Stimulated activated naive B cell treated with anti-CD40 and anti-IgM and Interleukin-4, amounts not matched to agents 10 μg/mL and 1 μg/mL and 100 μg/mL, for 72 hours (primary cell): Measurements from ENCODE around the gene GCAT.
"Not testable (repeated sequence)": the region's sequence is repeated elsewhere in the genome, so short reads cannot be mapped to it uniquely, and the experiment has no call there.

Experiments used
- ATAC-seq, 2 donors: fragments of 150-1000 bp; cut with Tn5 transposase; replicated peaks; 2 replicates each; pipeline ENCODE4 v1.10.0; 2021; ENCODE audit warnings: moderate library complexity in 1 of 2
- DNase-seq: peaks from one replicate; pipeline ENCODE4 v3.0.0; 2021
- H3K27ac Mint-ChIP-seq: one replicate; pipeline ENCODE4 v1.8.0; 2022; ENCODE audit warnings: mild to moderate bottlenecking, mixed read lengths
- H3K27me3 Mint-ChIP-seq, 2 donors: one replicate each; pipeline ENCODE4 v1.8.0; 2022; ENCODE audit warnings: mixed read lengths in 2 of 2
- H3K36me3 Mint-ChIP-seq, 2 donors: one replicate each; pipeline ENCODE4 v1.8.0; 2022; ENCODE audit warnings: mixed read lengths in 2 of 2, mild to moderate bottlenecking in 1 of 2
- H3K4me1 Mint-ChIP-seq, 2 donors: one replicate each; pipeline ENCODE4 v1.8.0; 2022; ENCODE audit warnings: mixed read lengths in 2 of 2, mild to moderate bottlenecking in 1 of 2
- H3K4me3 Mint-ChIP-seq, 2 donors: one replicate each; pipeline ENCODE4 v1.8.0; 2022; ENCODE audit warnings: mild to moderate bottlenecking in 2 of 2, mixed read lengths in 2 of 2, moderate library complexity in 1 of 2
- H3K9me3 Mint-ChIP-seq, 2 donors: one replicate each; pipeline ENCODE4 v1.8.0; 2022; ENCODE audit warnings: mixed read lengths in 2 of 2, mild to moderate bottlenecking in 1 of 2

GCAT gene

GRCh38 chr22:37774728-37775127 lies 33.0 kb upstream of the GCAT start:
- Mint-ChIP-seq H3K9me3 (no peaks in the 10 kb centered on the region), H3K4me1 (peaks cover 11 to 12% of the 10 kb centered on the region in 2 donors), H3K4me3 (no peak overlapping the region), H3K27ac (no peak overlapping the region), H3K27me3 (no peaks in the 10 kb centered on the region), H3K36me3 (peaks cover 16 to 27% of the 10 kb centered on the region in 2 donors)
- no peak for ATAC-seq
- no peak for DNase-seq

DNA sequence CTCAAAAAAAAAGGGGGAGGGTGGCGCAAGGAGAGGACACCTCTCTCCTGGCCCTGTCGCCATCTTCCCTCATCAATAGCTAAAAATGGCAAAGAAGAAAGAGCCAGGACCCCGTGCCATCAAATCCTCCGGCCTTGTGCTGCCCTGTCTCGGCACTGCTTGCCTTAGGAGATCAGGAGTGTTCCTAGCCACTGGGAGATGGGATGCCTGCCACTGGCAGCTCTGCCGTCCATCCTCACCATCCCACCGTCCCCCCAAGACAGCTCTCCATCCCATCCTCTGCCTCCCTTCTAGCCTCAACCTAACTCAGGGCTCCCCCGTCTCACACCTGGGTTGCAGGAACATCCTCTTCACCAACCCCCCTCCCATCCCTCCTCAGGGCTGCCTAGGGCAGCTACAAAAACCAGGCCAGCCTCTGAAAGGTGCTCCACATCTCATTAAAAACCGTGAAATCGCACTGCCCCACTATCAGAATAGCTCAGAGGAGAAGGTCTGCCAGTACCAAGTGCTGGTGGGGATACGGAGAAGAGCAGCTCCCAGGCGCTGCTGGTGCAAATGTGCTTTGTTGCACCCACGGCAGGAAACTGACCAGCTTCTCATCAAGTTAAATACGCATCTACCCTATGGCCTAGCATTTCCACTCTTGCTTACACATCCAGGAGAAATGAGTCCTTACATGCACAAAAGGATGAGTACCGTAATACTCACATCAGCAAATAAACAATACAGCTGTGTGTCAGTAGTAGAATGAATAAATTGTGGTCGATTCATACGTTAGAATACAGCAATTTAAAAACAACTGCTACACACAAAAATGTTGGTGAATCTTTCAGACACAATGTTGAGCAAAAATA lies 31.7 kb upstream of the GCAT start:
- H3K9me3 Mint-ChIP-seq = no peaks in the 10 kb centered on the region
- ATAC-seq (no peak), DNase-seq (no peak)
- H3K27me3 Mint-ChIP-seq = no peaks in the 10 kb centered on the region
- H3K4me3 Mint-ChIP-seq = no peak overlapping the region
- H3K36me3 Mint-ChIP-seq = peaks cover 13 to 24% of the 10 kb centered on the region in 2 donors
- peaks cover 11 to 12% of the 10 kb centered on the region in 2 donors for H3K4me1 Mint-ChIP-seq
- no peak overlapping the region for H3K27ac Mint-ChIP-seq

DNA sequence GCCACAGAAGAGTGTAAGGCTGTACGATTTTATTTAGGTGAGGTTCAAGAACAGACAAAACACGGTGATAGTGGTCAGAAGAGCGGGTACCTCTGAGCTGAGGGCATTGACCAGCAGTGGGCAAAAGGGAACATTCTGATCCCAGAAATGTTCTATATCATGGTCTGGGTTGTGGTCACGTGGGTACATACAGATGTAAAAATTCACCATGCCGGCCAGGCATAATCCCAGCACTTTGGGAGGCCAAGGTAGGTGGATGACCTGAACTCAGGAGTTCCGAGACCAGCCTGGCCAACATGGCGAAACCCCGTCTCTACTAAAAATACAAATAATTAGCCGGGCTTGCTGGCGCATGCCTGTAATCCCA lies 31.1 kb upstream of the GCAT start:
- DNase-seq (no peak), ATAC-seq (no peak)
- Mint-ChIP-seq H3K4me1 (peaks cover 11 to 12% of the 10 kb centered on the region in 2 donors), H3K27ac (no peak overlapping the region), H3K4me3 (no peak overlapping the region), H3K36me3 (peaks cover 12 to 20% of the 10 kb centered on the region in 2 donors), H3K27me3 (no peaks in the 10 kb centered on the region), H3K9me3 (no peaks in the 10 kb centered on the region)

- Mint-ChIP-seq H3K4me3 (no peak overlapping the region), H3K36me3 (peaks cover 12 to 20% of the 10 kb centered on the region in 2 donors), H3K27ac (peak overlapping the region; percentile 65), H3K9me3 (no peaks in the 10 kb centered on the region), H3K4me1 (peaks cover 11 to 12% of the 10 kb centered on the region in 2 donors), H3K27me3 (no peaks in the 10 kb centered on the region)
- peak; percentile 27 for DNase-seq
- ATAC-seq = peak; percentile 93 to 94
Observed at GRCh38 chr22:37777122-37777687, 30.5 kb upstream of the GCAT start.

- no peaks in the 10 kb centered on the region for H3K9me3 Mint-ChIP-seq
- H3K27ac Mint-ChIP-seq = no peak overlapping the region
- peak overlapping the region in 1 of 2 donors; percentile 11 for H3K4me3 Mint-ChIP-seq
- peaks cover 11 to 12% of the 10 kb centered on the region in 2 donors for H3K4me1 Mint-ChIP-seq
- H3K36me3 Mint-ChIP-seq = peaks cover 10 to 13% of the 10 kb centered on the region in 2 donors
- ATAC-seq = no peak
- H3K27me3 Mint-ChIP-seq = no peaks in the 10 kb centered on the region
- no peak for DNase-seq
Observed at GRCh38 chr22:37778370-37779009, 29.2 kb upstream of the GCAT start.

DNA sequence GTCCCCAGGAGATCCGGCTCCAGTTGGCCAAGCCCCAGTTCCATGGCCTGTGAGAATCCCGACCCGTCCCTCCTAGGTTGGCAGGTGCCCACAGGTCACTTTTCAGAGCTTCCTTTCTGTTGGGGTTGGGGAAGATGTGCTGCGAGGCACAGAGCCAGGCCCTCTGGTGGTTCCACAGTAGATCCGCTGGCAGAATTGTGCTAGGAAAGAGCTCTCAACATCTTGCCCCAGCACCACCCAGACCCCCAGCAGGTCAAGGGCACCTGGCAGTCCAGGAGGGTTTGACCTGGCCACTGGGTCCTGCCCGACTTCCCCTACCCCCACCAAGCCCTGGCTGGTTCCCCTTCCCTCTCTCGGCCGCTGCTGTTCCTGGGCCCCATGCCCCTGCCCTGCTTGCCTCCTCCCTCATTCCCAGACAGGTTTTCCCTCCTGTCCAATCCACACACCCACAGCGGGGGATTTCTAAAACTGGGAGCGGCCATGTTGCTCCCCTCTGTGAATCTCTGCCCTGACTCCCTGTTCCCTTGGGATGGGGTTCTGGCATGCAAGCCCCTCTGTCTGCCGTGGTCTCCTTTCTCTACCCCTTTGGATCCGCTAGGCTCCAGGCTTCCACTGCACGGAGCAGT lies 26.2 kb upstream of the GCAT start:
- Mint-ChIP-seq H3K36me3 (no peaks in the 10 kb centered on the region), H3K27ac (no peak overlapping the region), H3K4me1 (peaks cover 6 to 12% of the 10 kb centered on the region in 2 donors), H3K9me3 (no peaks in the 10 kb centered on the region), H3K4me3 (no peak overlapping the region), H3K27me3 (peaks cover 3 to 17% of the 10 kb centered on the region in 2 donors)
- DNase-seq (no peak), ATAC-seq (no peak)

DNA sequence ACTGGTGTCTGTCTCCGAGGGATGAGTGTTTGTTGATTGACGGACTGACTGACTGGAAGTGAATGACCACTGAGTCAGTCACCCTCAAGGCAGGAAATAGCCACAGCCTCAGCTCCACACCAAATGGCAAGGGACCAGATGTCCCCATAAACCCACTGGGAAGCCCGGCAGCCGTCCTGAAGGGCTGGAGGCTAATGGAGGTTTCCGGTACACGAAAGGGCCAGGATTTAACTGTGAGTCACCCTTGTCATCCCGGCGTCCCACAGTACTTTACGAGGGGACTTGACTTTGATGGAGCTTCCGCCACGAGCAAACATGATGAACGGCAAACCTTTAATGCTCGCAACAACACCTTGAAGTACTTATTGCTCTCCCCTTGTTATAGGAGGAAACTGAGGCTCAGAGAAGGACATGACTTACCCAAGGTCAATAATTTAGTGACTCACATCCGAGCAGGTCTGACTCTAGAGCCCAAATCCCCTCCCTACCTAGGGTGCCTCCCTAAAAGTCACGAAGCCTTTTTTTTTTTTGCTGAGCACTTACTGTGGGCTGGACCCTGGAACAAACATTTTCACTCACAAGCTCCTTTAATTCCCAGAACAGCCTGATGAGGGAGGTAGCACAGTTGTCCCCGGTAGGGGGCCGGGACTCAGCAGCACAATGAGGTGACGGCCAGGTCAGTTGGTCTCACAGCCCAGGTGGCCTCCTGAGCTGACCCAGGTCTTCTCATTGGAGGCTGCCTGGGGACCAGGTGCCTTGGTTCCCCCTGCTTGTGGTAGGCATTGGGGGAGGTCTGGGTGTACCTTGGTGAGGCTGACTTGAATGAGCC lies 25.2 kb upstream of the GCAT start:
- Mint-ChIP-seq H3K27ac (no peak overlapping the region), H3K36me3 (no peaks in the 10 kb centered on the region), H3K27me3 (peaks cover 3 to 19% of the 10 kb centered on the region in 2 donors), H3K9me3 (no peaks in the 10 kb centered on the region), H3K4me1 (peaks cover 2 to 6% of the 10 kb centered on the region in 2 donors), H3K4me3 (no peak overlapping the region)
- DNase-seq = no peak
- ATAC-seq = no peak

- Mint-ChIP-seq H3K4me3 (no peak overlapping the region), H3K9me3 (no peaks in the 10 kb centered on the region), H3K36me3 (no peaks in the 10 kb centered on the region), H3K27ac (no peak overlapping the region), H3K4me1 (no peaks in the 10 kb centered on the region), H3K27me3 (peaks cover 3 to 19% of the 10 kb centered on the region in 2 donors)
- ATAC-seq = no peak
- DNase-seq = no peak
Observed at GRCh38 chr22:37784829-37785495, 22.8 kb upstream of the GCAT start.

DNA sequence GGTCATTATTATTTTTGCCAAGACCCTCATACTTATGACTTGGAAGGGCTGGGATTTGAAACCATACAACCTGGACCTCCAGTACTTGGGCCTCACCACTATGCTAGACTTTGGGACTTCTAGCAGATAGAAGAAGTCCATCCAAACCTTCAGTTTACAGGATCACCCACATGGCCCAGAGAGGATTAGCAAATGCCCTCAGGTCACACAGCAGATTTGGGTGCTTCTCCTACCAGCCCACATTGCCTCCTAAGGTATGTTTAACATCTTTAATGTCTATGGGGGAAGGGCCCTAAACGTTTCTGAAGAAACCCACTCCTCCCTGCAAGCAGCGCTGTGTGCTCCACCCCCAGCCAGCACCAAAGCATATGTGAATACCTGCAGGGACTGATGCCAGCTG lies 17.5 kb upstream of the GCAT start:
- Mint-ChIP-seq H3K27ac (no peak overlapping the region), H3K27me3 (peaks cover under 1 to 14% of the 10 kb centered on the region in 2 donors), H3K36me3 (no peaks in the 10 kb centered on the region), H3K4me1 (no peaks in the 10 kb centered on the region), H3K9me3 (no peaks in the 10 kb centered on the region), H3K4me3 (no peak overlapping the region)
- DNase-seq = no peak
- ATAC-seq = no peak

- Mint-ChIP-seq H3K9me3 (no peaks in the 10 kb centered on the region), H3K4me1 (no peaks in the 10 kb centered on the region), H3K27ac (no peak overlapping the region), H3K4me3 (no peak overlapping the region), H3K36me3 (no peaks in the 10 kb centered on the region), H3K27me3 (peaks cover 0 to 7% of the 10 kb centered on the region in 2 donors)
- no peak for DNase-seq
- no peak for ATAC-seq
Observed at GRCh38 chr22:37792494-37792893, 15.2 kb upstream of the GCAT start.

GRCh38 chr22:37794376-37794775 lies 13.4 kb upstream of the GCAT start:
- Mint-ChIP-seq H3K27ac (no peak overlapping the region), H3K9me3 (no peaks in the 10 kb centered on the region)
- no peak for ATAC-seq

DNA sequence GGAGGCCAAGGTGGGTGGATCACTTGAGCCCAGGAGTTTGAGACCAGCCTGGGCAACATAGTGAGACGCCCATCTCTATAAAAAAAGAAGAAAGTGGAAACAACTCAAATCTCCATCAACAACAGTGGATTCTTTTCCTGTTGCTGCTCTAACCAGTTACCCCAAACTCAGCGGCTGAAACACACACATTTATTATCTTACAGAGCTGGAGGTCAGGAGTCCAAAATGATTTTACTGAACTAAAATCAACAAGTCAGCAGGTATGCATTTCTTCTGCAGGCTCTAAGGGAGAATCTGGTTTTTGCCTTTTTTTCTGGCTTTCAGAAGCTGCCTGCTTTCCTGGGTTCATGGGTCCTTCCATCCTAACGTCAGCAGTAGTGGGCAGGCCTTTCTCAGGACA lies 11.7 kb upstream of the GCAT start:
- Mint-ChIP-seq H3K9me3 (no peaks in the 10 kb centered on the region), H3K27me3 (peaks cover 10 to 19% of the 10 kb centered on the region in 2 donors), H3K4me1 (peaks cover 0 to 4% of the 10 kb centered on the region in 2 donors), H3K4me3 (no peak overlapping the region), H3K36me3 (no peaks in the 10 kb centered on the region), H3K27ac (no peak overlapping the region)
- DNase-seq = no peak
- no peak for ATAC-seq

More at GRCh38 chr22:37794376-37794775, 13.4 kb upstream of the GCAT start:
- no peak overlapping the region for H3K4me3 Mint-ChIP-seq
- peaks cover 0 to 13% of the 10 kb centered on the region in 2 donors for H3K27me3 Mint-ChIP-seq
- DNase-seq = no peak
- H3K4me1 Mint-ChIP-seq = peaks cover 0 to 4% of the 10 kb centered on the region in 2 donors
- H3K36me3 Mint-ChIP-seq = no peaks in the 10 kb centered on the region

GRCh38 chr22:37797259-37797658 lies 10.5 kb upstream of the GCAT start:
- not testable (repeated sequence) for H3K4me1 Mint-ChIP-seq, ATAC-seq, DNase-seq, H3K27ac Mint-ChIP-seq, H3K36me3 Mint-ChIP-seq, H3K4me3 Mint-ChIP-seq, H3K9me3 Mint-ChIP-seq
- peaks cover 10 to 19% of the 10 kb centered on the region in 2 donors for H3K27me3 Mint-ChIP-seq
